PC-3 (cell line): Measurements from ENCODE around the gene MRPS34. TPM values are rescaled to one million over a fixed set of nuclear protein-coding genes. Genes with fewer than 3 reads are reported as not detected.

Experiments used
- ATAC-seq: fragments of 200-7000 bp; cut with Tn5 transposase; 2 replicates; pipeline ENCODE4 v1.9.1; 2020; ENCODE audit warnings: mild to moderate bottlenecking, moderate library complexity
- BruUV-seq: library from RNA; stranded (reverse); fragments of 400-500 nt; replicated peaks from 2 replicates; lab custom pipeline; 2021; lab: Mats Ljungman, UMichigan
- CTCF ChIA-PET: fragments of 300-600 bp; sonication (Branson Sonifier 250); formaldehyde crosslinking; loops from one replicate; lab custom pipeline; 2022; ENCODE audit warnings: antibody characterized with exemption; lab: Charles Lee
- POLR2A ChIA-PET: fragments of 300-600 bp; sonication (Branson Sonifier 250); formaldehyde crosslinking; loops from one replicate; lab custom pipeline; 2022; ENCODE audit warnings: antibody characterized with exemption; ENCODE audit not compliant: unreplicated experiment; lab: Charles Lee
- DNase-seq: peaks from one replicate; pipeline ENCODE4 v3.0.0-alpha.2; 2015
- H2AFZ ChIP-seq: fragments of 300-600 bp; sonication (generic); 2 replicates; pipeline ENCODE4 v1.6.0; 2016; ENCODE audit warnings: antibody characterized with exemption, low read length
- H3F3A ChIP-seq: fragments of 300-600 bp; sonication (generic); one replicate; pipeline ENCODE4 v1.6.0; 2017; ENCODE audit warnings: antibody characterized with exemption, low read length, control low read depth, mild to moderate bottlenecking; ENCODE audit not compliant: unreplicated experiment
- H3K27ac ChIP-seq: fragments of 300-600 bp; sonication (generic); 2 replicates; pipeline ENCODE4 v1.5.1; 2016; ENCODE audit warnings: mild to moderate bottlenecking, low read length
- H3K27me3 ChIP-seq: fragments of 300-600 bp; sonication (generic); 2 replicates; pipeline ENCODE4 v1.6.1; 2016; ENCODE audit warnings: low read length, mixed read lengths
- H3K36me3 ChIP-seq: fragments of 300-600 bp; sonication (generic); 2 replicates; pipeline ENCODE4 v1.6.1; 2016; ENCODE audit warnings: low read depth, mixed run types, low read length, mixed read lengths
- H3K4me1 ChIP-seq: fragments of 300-600 bp; sonication (generic); 2 replicates; pipeline ENCODE4 v1.5.1; 2016; ENCODE audit warnings: low read length; ENCODE audit not compliant: insufficient read depth
- H3K4me2 ChIP-seq: fragments of 300-600 bp; sonication (generic); 2 replicates; pipeline ENCODE4 v1.6.0; 2016; ENCODE audit warnings: low read length
- H3K4me3 ChIP-seq: fragments of 300-600 bp; sonication (generic); 2 replicates; pipeline ENCODE4 v1.5.1; 2016; ENCODE audit warnings: mild to moderate bottlenecking, low read length, mixed read lengths
- H3K79me2 ChIP-seq: fragments of 300-600 bp; sonication (generic); 2 replicates; pipeline ENCODE4 v1.6.1; 2017; ENCODE audit warnings: low read length, mixed read lengths
- H3K9ac ChIP-seq: fragments of 300-600 bp; sonication (generic); 2 replicates; pipeline ENCODE4 v1.6.0; 2016; ENCODE audit warnings: mild to moderate bottlenecking, low read length
- H3K9me2 ChIP-seq: fragments of 300-600 bp; sonication (generic); replicated peaks from 2 replicates; pipeline ENCODE4 v1.6.1; 2016; ENCODE audit warnings: mixed run types, low read length, mixed read lengths
- H3K9me3 ChIP-seq: fragments of 300-600 bp; sonication (generic); 2 replicates; pipeline ENCODE4 v1.6.1; 2016; ENCODE audit warnings: low read length, mixed read lengths
- H4K20me1 ChIP-seq: fragments of 300-600 bp; sonication (generic); 2 replicates; pipeline ENCODE4 v1.6.1; 2016; ENCODE audit warnings: low read length, mixed read lengths
- EZH2 ChIP-seq: fragments of 300-600 bp; sonication (generic); IDR thresholded peaks from one replicate; pipeline ENCODE4 v1.6.1; 2017; ENCODE audit warnings: antibody characterized with exemption, mild to moderate bottlenecking, low read length; ENCODE audit not compliant: unreplicated experiment
- EZH2phosphoT487 ChIP-seq: fragments of 300-600 bp; sonication (generic); IDR thresholded peaks from 2 replicates; pipeline ENCODE4 v1.6.1; 2018; ENCODE audit warnings: mild to moderate bottlenecking, antibody characterized with exemption, low read length, borderline replicate concordance
- intact Hi-C: fragments of 100-400 bp; cut with micrococcal nuclease; formaldehyde crosslinking; loops from 2 replicates; pipeline ENCODE4 v1.9.0; 2023
- total RNA-seq: library from RNA; depleted of rRNA; stranded (reverse); fragments of >200 nt; gene quantifications from 2 replicates; pipeline ENCODE4 v1.2.3, GENCODE V29; 2014
- TF ChIP-seq, protein P1 (sequence below): fragments of 300-600 bp; sonication (generic); conservative IDR thresholded peaks from 2 replicates; pipeline ENCODE4 v1.5.1; 2017; ENCODE audit warnings: antibody characterized with exemption, low read depth, mild to moderate bottlenecking, low read length

The MRPS34 gene
- total RNA-seq, 1 experiment from 2014 or later = 248 TPM

DNA sequence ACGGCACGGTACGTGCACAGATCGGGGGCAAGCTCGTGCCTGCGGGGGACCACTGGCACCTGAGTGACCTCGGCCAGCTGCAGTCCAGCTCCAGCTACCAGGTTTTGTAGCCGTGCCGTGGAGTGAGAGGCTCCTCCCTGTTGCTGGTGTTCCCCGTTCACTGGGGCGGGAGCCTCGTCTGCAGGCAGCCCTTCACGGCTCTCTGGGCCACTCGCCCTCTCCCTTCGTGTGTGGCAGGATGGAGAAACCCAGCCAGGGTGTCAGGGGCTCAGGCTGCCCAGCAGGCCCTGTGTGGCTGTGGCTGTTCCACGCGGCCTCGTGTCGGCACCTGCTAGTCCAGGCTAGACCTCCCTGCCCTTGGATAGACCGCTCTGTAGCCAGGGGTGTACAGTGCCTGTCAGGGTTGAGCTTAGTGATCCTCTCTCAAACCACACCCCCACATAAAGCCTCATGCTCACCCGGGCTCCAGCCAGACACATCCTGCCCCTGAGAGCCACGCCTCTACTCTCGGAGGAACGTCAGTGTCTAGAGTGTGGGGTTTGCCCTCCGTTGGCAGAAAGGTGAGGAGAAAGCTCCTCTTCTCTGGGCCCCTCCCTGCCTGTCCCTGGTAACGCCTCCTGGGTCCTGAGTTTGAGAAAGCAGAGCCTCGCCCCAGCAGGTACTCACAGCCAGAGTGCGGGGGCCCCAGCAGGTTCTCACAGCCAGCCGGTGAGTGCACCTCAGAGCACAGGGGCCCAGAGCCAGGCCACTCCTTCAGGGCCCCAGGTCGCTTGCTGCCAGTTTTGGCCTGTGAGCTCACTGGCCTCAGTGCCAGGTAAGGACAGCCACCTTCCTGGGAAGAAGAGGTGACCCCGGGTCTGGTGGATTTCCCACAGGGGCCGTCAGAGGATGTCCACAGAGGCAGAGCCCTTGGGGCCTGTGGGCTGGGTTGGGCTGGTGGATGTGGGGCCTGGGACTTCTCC, 29.3 kb downstream of the MRPS34 start:
- intact Hi-C loops = no loop called here
- H3K9me2 ChIP-seq = no peaks in the 10 kb centered on the region
- H4K20me1 ChIP-seq = no peaks in the 10 kb centered on the region
- no peak overlapping the region for H2AFZ ChIP-seq
- no peak overlapping the region for H3K9ac ChIP-seq
- ChIA-PET CTCF (no interaction called here), POLR2A (no interaction called here)
- no peaks in the 10 kb centered on the region for H3K27me3 ChIP-seq
- H3K4me1 ChIP-seq = no peaks in the 10 kb centered on the region
- no peak overlapping the region for H3K27ac ChIP-seq
- no peak overlapping the region for H3K4me3 ChIP-seq
- no peaks in the 10 kb centered on the region for H3K9me3 ChIP-seq
- no TSS peak for BruUV-seq
- H3K36me3 ChIP-seq = no peaks in the 10 kb centered on the region
- H3K79me2 ChIP-seq = no peaks in the 10 kb centered on the region
- no peak for ATAC-seq
- no peak overlapping the region for H3K4me2 ChIP-seq
- DNase-seq = no peak
- TF ChIP-seq EZH2 = no peak
- TF ChIP-seq EZH2phosphoT487 = no peak
- TF ChIP-seq, protein P1, sequence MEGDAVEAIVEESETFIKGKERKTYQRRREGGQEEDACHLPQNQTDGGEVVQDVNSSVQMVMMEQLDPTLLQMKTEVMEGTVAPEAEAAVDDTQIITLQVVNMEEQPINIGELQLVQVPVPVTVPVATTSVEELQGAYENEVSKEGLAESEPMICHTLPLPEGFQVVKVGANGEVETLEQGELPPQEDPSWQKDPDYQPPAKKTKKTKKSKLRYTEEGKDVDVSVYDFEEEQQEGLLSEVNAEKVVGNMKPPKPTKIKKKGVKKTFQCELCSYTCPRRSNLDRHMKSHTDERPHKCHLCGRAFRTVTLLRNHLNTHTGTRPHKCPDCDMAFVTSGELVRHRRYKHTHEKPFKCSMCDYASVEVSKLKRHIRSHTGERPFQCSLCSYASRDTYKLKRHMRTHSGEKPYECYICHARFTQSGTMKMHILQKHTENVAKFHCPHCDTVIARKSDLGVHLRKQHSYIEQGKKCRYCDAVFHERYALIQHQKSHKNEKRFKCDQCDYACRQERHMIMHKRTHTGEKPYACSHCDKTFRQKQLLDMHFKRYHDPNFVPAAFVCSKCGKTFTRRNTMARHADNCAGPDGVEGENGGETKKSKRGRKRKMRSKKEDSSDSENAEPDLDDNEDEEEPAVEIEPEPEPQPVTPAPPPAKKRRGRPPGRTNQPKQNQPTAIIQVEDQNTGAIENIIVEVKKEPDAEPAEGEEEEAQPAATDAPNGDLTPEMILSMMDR = no peak
- H3F3A ChIP-seq = no peaks in the 10 kb centered on the region

DNA sequence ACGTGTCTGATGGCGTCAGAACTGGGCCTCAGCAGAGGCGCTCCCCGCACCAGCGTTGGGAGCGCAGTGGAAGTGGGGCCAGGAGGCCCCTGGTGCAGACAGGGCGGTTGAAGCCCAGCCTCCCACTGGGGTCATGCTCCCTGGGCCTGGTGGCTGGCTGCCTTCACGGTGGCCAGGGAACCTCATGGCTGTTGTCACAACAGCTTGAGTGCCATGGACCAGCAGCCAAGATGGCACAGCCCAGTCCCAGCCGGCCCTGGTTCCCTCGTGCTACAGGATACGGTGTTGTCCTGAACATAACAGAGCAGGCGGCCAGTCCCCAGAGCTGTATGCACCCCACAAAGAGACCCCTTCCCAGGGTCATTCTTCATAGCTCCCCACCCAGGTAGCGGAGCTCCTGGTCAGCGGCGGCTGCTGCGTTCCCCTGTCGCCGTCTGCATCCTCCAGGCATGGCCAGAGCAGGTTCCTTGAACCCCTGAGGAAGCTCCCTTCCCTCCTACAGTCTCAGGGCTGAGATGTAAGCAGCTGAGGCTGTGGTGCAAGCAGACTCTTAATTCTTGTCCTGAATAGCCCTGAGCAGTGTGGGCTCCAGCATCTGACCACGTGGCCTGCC, 31.3 kb downstream of the MRPS34 start:
- no peaks in the 10 kb centered on the region for H4K20me1 ChIP-seq
- no peaks in the 10 kb centered on the region for H3K36me3 ChIP-seq
- H2AFZ ChIP-seq = no peak overlapping the region
- H3K4me1 ChIP-seq = no peaks in the 10 kb centered on the region
- TF ChIP-seq EZH2phosphoT487 = no peak
- TF ChIP-seq EZH2 = no peak
- TF ChIP-seq, protein P1 = no peak
- POLR2A ChIA-PET = no interaction called here
- no peak overlapping the region for H3K9ac ChIP-seq
- intact Hi-C loops = no loop called here
- ATAC-seq = no peak
- no peaks in the 10 kb centered on the region for H3K27me3 ChIP-seq
- H3K4me3 ChIP-seq = no peak overlapping the region
- no peak for DNase-seq
- no peaks in the 10 kb centered on the region for H3K79me2 ChIP-seq
- no peaks in the 10 kb centered on the region for H3K9me2 ChIP-seq
- no peak overlapping the region for H3K27ac ChIP-seq
- H3F3A ChIP-seq = no peaks in the 10 kb centered on the region
- no peaks in the 10 kb centered on the region for H3K9me3 ChIP-seq
- no TSS peak for BruUV-seq
- CTCF ChIA-PET = no interaction called here
- H3K4me2 ChIP-seq = no peak overlapping the region
